ENCODE data around the gene PDZD4. TPM values are rescaled to one million over a fixed set of nuclear protein-coding genes. Genes with fewer than 3 reads are reported as not detected.

Gene PDZD4
- total and polyA plus RNA-seq, 2 experiments from 2014 or later: 30.5 to 230 TPM

DNA sequence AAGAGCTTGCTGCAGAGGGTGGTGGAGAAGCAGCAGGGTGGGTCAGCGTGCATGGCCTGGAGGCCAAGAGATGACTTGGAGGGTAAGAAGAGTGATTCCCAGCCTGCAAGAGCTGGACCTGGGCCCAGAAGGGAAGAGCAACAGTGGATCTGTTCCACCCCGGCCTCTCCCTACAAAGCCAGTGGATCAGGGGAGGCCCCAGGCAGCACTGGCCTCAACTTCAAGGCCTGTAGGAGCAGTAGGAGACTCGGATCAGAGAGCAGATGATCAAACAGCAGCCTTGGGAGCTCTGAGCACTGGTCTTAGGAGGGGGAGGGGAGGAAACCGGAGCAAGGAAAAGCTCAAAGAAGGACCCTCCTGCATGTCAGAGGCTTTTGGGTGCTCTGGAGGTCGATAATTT is 48.0 kb upstream of the PDZD4 start:
- H3K9me3 Mint-ChIP-seq: no peaks in the 10 kb centered on the region; the same call in 2 of the 3 replicates
- ATAC-seq: no peak
- H3K27me3 ChIP-seq (ENCODE audit: insufficient read depth): no peaks in the 10 kb centered on the region
- no peaks in the 10 kb centered on the region for H3K9me2 ChIP-seq (ENCODE audit: insufficient read depth)
- H4K20me1 ChIP-seq (replicated peaks; ENCODE audit: insufficient read depth): no peaks in the 10 kb centered on the region
- TF ChIP-seq, protein P1, sequence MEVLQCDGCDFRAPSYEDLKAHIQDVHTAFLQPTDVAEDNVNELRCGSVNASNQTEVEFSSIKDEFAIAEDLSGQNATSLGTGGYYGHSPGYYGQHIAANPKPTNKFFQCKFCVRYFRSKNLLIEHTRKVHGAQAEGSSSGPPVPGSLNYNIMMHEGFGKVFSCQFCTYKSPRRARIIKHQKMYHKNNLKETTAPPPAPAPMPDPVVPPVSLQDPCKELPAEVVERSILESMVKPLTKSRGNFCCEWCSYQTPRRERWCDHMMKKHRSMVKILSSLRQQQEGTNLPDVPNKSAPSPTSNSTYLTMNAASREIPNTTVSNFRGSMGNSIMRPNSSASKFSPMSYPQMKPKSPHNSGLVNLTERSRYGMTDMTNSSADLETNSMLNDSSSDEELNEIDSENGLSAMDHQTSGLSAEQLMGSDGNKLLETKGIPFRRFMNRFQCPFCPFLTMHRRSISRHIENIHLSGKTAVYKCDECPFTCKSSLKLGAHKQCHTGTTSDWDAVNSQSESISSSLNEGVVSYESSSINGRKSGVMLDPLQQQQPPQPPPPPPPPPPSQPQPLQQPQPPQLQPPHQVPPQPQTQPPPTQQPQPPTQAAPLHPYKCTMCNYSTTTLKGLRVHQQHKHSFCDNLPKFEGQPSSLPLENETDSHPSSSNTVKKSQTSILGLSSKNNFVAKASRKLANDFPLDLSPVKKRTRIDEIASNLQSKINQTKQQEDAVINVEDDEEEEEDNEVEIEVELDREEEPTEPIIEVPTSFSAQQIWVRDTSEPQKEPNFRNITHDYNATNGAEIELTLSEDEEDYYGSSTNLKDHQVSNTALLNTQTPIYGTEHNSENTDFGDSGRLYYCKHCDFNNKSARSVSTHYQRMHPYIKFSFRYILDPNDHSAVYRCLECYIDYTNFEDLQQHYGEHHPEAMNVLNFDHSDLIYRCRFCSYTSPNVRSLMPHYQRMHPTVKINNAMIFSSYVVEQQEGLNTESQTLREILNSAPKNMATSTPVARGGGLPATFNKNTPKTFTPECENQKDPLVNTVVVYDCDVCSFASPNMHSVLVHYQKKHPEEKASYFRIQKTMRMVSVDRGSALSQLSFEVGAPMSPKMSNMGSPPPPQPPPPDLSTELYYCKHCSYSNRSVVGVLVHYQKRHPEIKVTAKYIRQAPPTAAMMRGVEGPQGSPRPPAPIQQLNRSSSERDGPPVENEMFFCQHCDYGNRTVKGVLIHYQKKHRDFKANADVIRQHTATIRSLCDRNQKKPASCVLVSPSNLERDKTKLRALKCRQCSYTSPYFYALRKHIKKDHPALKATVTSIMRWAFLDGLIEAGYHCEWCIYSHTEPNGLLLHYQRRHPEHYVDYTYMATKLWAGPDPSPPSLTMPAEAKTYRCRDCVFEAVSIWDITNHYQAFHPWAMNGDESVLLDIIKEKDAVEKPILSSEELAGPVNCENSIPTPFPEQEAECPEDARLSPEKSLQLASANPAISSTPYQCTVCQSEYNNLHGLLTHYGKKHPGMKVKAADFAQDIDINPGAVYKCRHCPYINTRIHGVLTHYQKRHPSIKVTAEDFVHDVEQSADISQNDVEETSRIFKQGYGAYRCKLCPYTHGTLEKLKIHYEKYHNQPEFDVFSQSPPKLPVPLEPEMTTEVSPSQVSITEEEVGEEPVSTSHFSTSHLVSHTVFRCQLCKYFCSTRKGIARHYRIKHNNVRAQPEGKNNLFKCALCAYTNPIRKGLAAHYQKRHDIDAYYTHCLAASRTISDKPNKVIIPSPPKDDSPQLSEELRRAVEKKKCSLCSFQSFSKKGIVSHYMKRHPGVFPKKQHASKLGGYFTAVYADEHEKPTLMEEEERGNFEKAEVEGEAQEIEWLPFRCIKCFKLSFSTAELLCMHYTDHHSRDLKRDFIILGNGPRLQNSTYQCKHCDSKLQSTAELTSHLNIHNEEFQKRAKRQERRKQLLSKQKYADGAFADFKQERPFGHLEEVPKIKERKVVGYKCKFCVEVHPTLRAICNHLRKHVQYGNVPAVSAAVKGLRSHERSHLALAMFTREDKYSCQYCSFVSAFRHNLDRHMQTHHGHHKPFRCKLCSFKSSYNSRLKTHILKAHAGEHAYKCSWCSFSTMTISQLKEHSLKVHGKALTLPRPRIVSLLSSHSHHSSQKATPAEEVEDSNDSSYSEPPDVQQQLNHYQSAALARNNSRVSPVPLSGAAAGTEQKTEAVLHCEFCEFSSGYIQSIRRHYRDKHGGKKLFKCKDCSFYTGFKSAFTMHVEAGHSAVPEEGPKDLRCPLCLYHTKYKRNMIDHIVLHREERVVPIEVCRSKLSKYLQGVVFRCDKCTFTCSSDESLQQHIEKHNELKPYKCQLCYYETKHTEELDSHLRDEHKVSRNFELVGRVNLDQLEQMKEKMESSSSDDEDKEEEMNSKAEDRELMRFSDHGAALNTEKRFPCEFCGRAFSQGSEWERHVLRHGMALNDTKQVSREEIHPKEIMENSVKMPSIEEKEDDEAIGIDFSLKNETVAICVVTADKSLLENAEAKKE (CRISPR knock-in tag; IDR thresholded peaks at IDR 0.05): no peak
- TF ChIP-seq EZH2 (IDR thresholded peaks at IDR 0.05; ENCODE audit: low read depth, unreplicated experiment) (no peak), NANOG (IDR thresholded peaks at IDR 0.05; ENCODE audit: borderline replicate concordance) (no peak), CREB1 (CRISPR knock-in tag; IDR thresholded peaks at IDR 0.05; ENCODE audit: low read depth) (no peak), ZNF114 (CRISPR knock-in tag; IDR thresholded peaks at IDR 0.05) (no peak), POLR2AphosphoS5 (IDR thresholded peaks at IDR 0.05; ENCODE audit: low read depth) (no peak), EZH2phosphoT487 (IDR thresholded peaks at IDR 0.05; ENCODE audit: unreplicated experiment) (no peak), JUNB (IDR thresholded peaks at IDR 0.05; ENCODE audit: unreplicated experiment) (no peak), STAT1 (IDR thresholded peaks at IDR 0.05; ENCODE audit: unreplicated experiment) (no peak), ZNF331 (CRISPR knock-in tag; IDR thresholded peaks at IDR 0.05; ENCODE audit: low read depth) (no peak)
- TF ChIP-seq, protein P2, sequence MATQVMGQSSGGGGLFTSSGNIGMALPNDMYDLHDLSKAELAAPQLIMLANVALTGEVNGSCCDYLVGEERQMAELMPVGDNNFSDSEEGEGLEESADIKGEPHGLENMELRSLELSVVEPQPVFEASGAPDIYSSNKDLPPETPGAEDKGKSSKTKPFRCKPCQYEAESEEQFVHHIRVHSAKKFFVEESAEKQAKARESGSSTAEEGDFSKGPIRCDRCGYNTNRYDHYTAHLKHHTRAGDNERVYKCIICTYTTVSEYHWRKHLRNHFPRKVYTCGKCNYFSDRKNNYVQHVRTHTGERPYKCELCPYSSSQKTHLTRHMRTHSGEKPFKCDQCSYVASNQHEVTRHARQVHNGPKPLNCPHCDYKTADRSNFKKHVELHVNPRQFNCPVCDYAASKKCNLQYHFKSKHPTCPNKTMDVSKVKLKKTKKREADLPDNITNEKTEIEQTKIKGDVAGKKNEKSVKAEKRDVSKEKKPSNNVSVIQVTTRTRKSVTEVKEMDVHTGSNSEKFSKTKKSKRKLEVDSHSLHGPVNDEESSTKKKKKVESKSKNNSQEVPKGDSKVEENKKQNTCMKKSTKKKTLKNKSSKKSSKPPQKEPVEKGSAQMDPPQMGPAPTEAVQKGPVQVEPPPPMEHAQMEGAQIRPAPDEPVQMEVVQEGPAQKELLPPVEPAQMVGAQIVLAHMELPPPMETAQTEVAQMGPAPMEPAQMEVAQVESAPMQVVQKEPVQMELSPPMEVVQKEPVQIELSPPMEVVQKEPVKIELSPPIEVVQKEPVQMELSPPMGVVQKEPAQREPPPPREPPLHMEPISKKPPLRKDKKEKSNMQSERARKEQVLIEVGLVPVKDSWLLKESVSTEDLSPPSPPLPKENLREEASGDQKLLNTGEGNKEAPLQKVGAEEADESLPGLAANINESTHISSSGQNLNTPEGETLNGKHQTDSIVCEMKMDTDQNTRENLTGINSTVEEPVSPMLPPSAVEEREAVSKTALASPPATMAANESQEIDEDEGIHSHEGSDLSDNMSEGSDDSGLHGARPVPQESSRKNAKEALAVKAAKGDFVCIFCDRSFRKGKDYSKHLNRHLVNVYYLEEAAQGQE (IDR thresholded peaks at IDR 0.05; ENCODE audit: unreplicated experiment): no peak
- TF ChIP-seq, protein P3, sequence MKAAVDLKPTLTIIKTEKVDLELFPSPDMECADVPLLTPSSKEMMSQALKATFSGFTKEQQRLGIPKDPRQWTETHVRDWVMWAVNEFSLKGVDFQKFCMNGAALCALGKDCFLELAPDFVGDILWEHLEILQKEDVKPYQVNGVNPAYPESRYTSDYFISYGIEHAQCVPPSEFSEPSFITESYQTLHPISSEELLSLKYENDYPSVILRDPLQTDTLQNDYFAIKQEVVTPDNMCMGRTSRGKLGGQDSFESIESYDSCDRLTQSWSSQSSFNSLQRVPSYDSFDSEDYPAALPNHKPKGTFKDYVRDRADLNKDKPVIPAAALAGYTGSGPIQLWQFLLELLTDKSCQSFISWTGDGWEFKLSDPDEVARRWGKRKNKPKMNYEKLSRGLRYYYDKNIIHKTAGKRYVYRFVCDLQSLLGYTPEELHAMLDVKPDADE (IDR thresholded peaks at IDR 0.05): no peak
- TF ChIP-seq, protein P4, sequence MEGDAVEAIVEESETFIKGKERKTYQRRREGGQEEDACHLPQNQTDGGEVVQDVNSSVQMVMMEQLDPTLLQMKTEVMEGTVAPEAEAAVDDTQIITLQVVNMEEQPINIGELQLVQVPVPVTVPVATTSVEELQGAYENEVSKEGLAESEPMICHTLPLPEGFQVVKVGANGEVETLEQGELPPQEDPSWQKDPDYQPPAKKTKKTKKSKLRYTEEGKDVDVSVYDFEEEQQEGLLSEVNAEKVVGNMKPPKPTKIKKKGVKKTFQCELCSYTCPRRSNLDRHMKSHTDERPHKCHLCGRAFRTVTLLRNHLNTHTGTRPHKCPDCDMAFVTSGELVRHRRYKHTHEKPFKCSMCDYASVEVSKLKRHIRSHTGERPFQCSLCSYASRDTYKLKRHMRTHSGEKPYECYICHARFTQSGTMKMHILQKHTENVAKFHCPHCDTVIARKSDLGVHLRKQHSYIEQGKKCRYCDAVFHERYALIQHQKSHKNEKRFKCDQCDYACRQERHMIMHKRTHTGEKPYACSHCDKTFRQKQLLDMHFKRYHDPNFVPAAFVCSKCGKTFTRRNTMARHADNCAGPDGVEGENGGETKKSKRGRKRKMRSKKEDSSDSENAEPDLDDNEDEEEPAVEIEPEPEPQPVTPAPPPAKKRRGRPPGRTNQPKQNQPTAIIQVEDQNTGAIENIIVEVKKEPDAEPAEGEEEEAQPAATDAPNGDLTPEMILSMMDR (conservative IDR thresholded peaks at IDR 0.05; ENCODE audit: low read depth in 2 of 2): no peak
- H3K4me1 ChIP-seq (ENCODE audit: insufficient read depth): peaks cover 27% of the 10 kb centered on the region; the same call in 1 of the 2 replicates
- no peak overlapping the region for H3K27ac Mint-ChIP-seq
- no peaks in the 10 kb centered on the region for H3K79me2 ChIP-seq (replicated peaks; ENCODE audit: insufficient read depth)
- peak overlapping the region; percentile 54 for H3K4me3 ChIP-seq
- H3K4me1 Mint-ChIP-seq: peaks cover 61% of the 10 kb centered on the region
- H3K36me3 ChIP-seq (ENCODE audit: insufficient read depth): no peaks in the 10 kb centered on the region
- DNase-seq (ENCODE audit: low spot score): no peak
- H2AFZ ChIP-seq: no peak overlapping the region
- H3K4me3 Mint-ChIP-seq: peak overlapping the region; percentile 66; the same call in 2 of the 3 replicates
- peaks cover 17% of the 10 kb centered on the region for H3K27me3 Mint-ChIP-seq (ENCODE audit: insufficient read depth, low read depth, poor library complexity)
- H3K36me3 Mint-ChIP-seq (ENCODE audit: low read depth): no peaks in the 10 kb centered on the region; the same call in 2 of the 3 replicates
- peak overlapping the region; percentile 80 for H3K4me2 ChIP-seq
- H3F3A ChIP-seq (replicated peaks; ENCODE audit: low read depth): no peaks in the 10 kb centered on the region
- H3K27ac ChIP-seq (ENCODE audit: low read depth): no peak overlapping the region

Data from GM23338 (cell line).